H1 (cell line): ENCODE measurements around the gene KDM6A. TPM values are rescaled to one million over a fixed set of nuclear protein-coding genes. Genes with fewer than 3 reads are reported as not detected.
"Not testable (repeated sequence)": the region's sequence is repeated elsewhere in the genome, so short reads cannot be mapped to it uniquely, and the experiment has no call there.

ENCODE experiments used
- CTCF ChIA-PET: fragments of 300-600 bp; sonication (Branson Sonifier 250); formaldehyde crosslinking; loops from one replicate; lab custom pipeline; 2021; ENCODE audit not compliant: partially characterized antibody; lab: Charles Lee
- POLR2A ChIA-PET: fragments of 300-600 bp; sonication (Branson Sonifier 250); formaldehyde crosslinking; loops from one replicate; lab custom pipeline; 2021; ENCODE audit warnings: inconsistent platforms; ENCODE audit not compliant: partially characterized antibody; lab: Charles Lee
- DNase-seq, 2 experiments: peaks; one replicate each; pipeline versions ENCODE4 v3.0.0 to v3.0.0-alpha.2; 2010 to 2022; ENCODE audit warnings: low spot score in 2 of 2, low read depth in 1 of 2, mixed read lengths in 1 of 2
- FAIRE-seq: peaks from 2 replicates; lab custom pipeline; 2011; peaks lifted over from hg19 to GRCh38; lab: Jason Lieb, UNC
- H2AFZ ChIP-seq: 2 replicates; pipeline ENCODE4 v1.8.1; 2012; ENCODE audit warnings: low read length, inconsistent platforms
- H2AK5ac ChIP-seq: 2 replicates; pipeline ENCODE4 v1.6.1; 2013; ENCODE audit warnings: low read depth, low read length
- H2BK120ac ChIP-seq: replicated peaks from 2 replicates; pipeline ENCODE3; 2013; ENCODE audit warnings: low read depth, low read length, inconsistent platforms
- H2BK12ac ChIP-seq: 2 replicates; pipeline ENCODE4 v1.6.1; 2013; ENCODE audit warnings: low read depth, low read length
- H2BK15ac ChIP-seq: 2 replicates; pipeline ENCODE4 v1.6.1; 2013; ENCODE audit warnings: low read length
- H2BK20ac ChIP-seq: 2 replicates; pipeline ENCODE4 v1.6.1; 2013; ENCODE audit warnings: low read length
- H2BK5ac ChIP-seq: 2 replicates; pipeline ENCODE4 v1.6.1; 2013; ENCODE audit warnings: low read depth, low read length
- H3K14ac ChIP-seq: 2 replicates; pipeline ENCODE4 v1.6.1; 2013; ENCODE audit warnings: inconsistent platforms; ENCODE audit not compliant: insufficient read length
- H3K18ac ChIP-seq: 2 replicates; pipeline ENCODE4 v1.6.1; 2013; ENCODE audit warnings: low read length; ENCODE audit errors: extremely low read depth
- H3K23ac ChIP-seq: 2 replicates; pipeline ENCODE4 v1.6.1; 2013; ENCODE audit warnings: inconsistent platforms; ENCODE audit not compliant: insufficient read length
- H3K23me2 ChIP-seq: 2 replicates; pipeline ENCODE4 v1.6.1; 2013; ENCODE audit warnings: low read depth, low read length
- H3K27ac ChIP-seq: 2 replicates; pipeline ENCODE4 v1.6.1; 2011; ENCODE audit warnings: low read depth, low read length, inconsistent platforms
- H3K27me3 ChIP-seq, 4 experiments: replicated peaks in 1 of 4; 1 replicate in 1 of 4; 2 replicates in 3 of 4; pipeline versions ENCODE4 v1.6.1 to v1.8.1; 2011 to 2013; ENCODE audit warnings: low read length in 3 of 4, mild to moderate bottlenecking in 3 of 4, inconsistent platforms in 2 of 4, mixed read lengths in 2 of 4, moderate library complexity in 1 of 4; ENCODE audit not compliant: control insufficient read depth in 3 of 4, insufficient read depth in 3 of 4; ENCODE audit errors: extremely low read depth in 1 of 4
- H3K36me3 ChIP-seq, 4 experiments: 2 replicates each; pipeline versions ENCODE4 v1.6.1 to v1.8.1; 2011 to 2013; ENCODE audit warnings: mild to moderate bottlenecking in 4 of 4, low read length in 3 of 4, moderate library complexity in 2 of 4, control low read depth in 1 of 4, inconsistent platforms in 1 of 4; ENCODE audit not compliant: insufficient read depth in 4 of 4, control insufficient read depth in 2 of 4
- H3K4ac ChIP-seq: replicated peaks from 2 replicates; pipeline ENCODE3; 2013; ENCODE audit warnings: low read length, low read depth, mixed read lengths, inconsistent platforms; ENCODE audit not compliant: insufficient read length
- H3K4me1 ChIP-seq, 4 experiments: replicated peaks in 1 of 4; 1 replicate in 1 of 4; 2 replicates in 3 of 4; pipeline versions ENCODE4 v1.6.1 to v1.8.1; 2011 to 2013; ENCODE audit warnings: low read length in 3 of 4, inconsistent platforms in 2 of 4, mixed read lengths in 1 of 4; ENCODE audit not compliant: insufficient read depth in 4 of 4, control insufficient read depth in 3 of 4
- H3K4me2 ChIP-seq, 2 experiments: 2 replicates each; pipeline versions ENCODE4 v1.6.1 to v1.8.1; 2011 to 2013; ENCODE audit warnings: low read depth in 2 of 2, low read length in 2 of 2, control low read depth in 1 of 2, inconsistent platforms in 1 of 2, mild to moderate bottlenecking in 1 of 2; ENCODE audit not compliant: insufficient read depth in 1 of 2
- H3K4me3 ChIP-seq, 4 experiments: fragments of 200-600, 300-600 bp in 1 of 4; sonication (generic), shearing (Covaris generic), sonication (Bioruptor Twin) in 1 of 4; 2 replicates each; pipeline versions ENCODE4 v1.5.1 to v1.8.1; 2011 to 2016; ENCODE audit warnings: low read length in 4 of 4, low read depth in 3 of 4, control low read depth in 2 of 4, inconsistent platforms in 2 of 4, mild to moderate bottlenecking in 2 of 4, mixed read lengths in 1 of 4, moderate library complexity in 1 of 4; ENCODE audit not compliant: insufficient read depth in 2 of 4; ENCODE audit errors: extremely low read depth in 1 of 4
- H3K56ac ChIP-seq: replicated peaks from 2 replicates; pipeline ENCODE3; 2013; ENCODE audit warnings: low read depth, mild to moderate bottlenecking, mixed read lengths, low read length, inconsistent platforms; ENCODE audit not compliant: insufficient read length
- H3K79me1 ChIP-seq: 2 replicates; pipeline ENCODE4 v1.6.1; 2013; ENCODE audit warnings: low read depth, low read length, control low read depth
- H3K79me2 ChIP-seq, 2 experiments: 2 replicates each; pipeline versions ENCODE4 v1.6.1 to v1.8.1; 2012 to 2013; ENCODE audit warnings: low read length in 2 of 2, mild to moderate bottlenecking in 2 of 2, inconsistent platforms in 1 of 2; ENCODE audit not compliant: insufficient read depth in 2 of 2, control insufficient read depth in 1 of 2
- H3K9ac ChIP-seq, 4 experiments: replicated peaks in 1 of 4; 1 replicate in 1 of 4; 2 replicates in 3 of 4; pipeline versions ENCODE4 v1.6.1 to v1.8.1; 2011 to 2013; ENCODE audit warnings: low read depth in 3 of 4, low read length in 3 of 4, control low read depth in 2 of 4, mild to moderate bottlenecking in 2 of 4, moderate library complexity in 2 of 4, inconsistent platforms in 1 of 4; ENCODE audit errors: extremely low read depth in 1 of 4
- H3K9me3 ChIP-seq, 2 experiments: 2 replicates each; pipeline versions ENCODE4 v1.6.1 to v1.8.1; 2012 to 2013; ENCODE audit warnings: mild to moderate bottlenecking in 2 of 2, moderate library complexity in 2 of 2, control low read depth in 1 of 2, inconsistent platforms in 1 of 2, low read depth in 1 of 2, low read length in 1 of 2, mixed read lengths in 1 of 2; ENCODE audit not compliant: insufficient read depth in 2 of 2
- H4K20me1 ChIP-seq, 2 experiments: replicated peaks in 1 of 2; 2 replicates each; pipeline versions ENCODE3 to v1.8.1; 2011 to 2013; ENCODE audit warnings: inconsistent platforms in 2 of 2, low read length in 2 of 2, mild to moderate bottlenecking in 1 of 2; ENCODE audit not compliant: insufficient read depth in 2 of 2, control insufficient read depth in 1 of 2
- H4K5ac ChIP-seq: 2 replicates; pipeline ENCODE4 v1.6.1; 2013; ENCODE audit warnings: low read length, low read depth, mixed read lengths, inconsistent platforms; ENCODE audit not compliant: insufficient read length
- H4K8ac ChIP-seq: 2 replicates; pipeline ENCODE4 v1.8.0; 2013; ENCODE audit warnings: mild to moderate bottlenecking, moderate library complexity, low read length, inconsistent platforms; ENCODE audit not compliant: insufficient read depth; ENCODE audit errors: extremely low read depth
- H4K91ac ChIP-seq: replicated peaks from 2 replicates; pipeline ENCODE3; 2013; ENCODE audit warnings: low read length, mixed read lengths, inconsistent platforms; ENCODE audit not compliant: insufficient read length
- WGBS, 2 experiments: shearing (Covaris generic) in 1 of 2; methylation state at CpG; one replicate each; pipeline versions ENCODE4 v1.1.6 to v1.1.7; 2013 to 2015; ENCODE audit warnings: low lambda C conversion rate in 2 of 2, mixed read lengths in 2 of 2, inconsistent platforms in 1 of 2, low coverage in 1 of 2, missing lambda C conversion rate in 1 of 2; ENCODE audit not compliant: insufficient replicate concordance in 2 of 2, insufficient coverage in 1 of 2, insufficient read length in 1 of 2; ENCODE audit errors: extremely low coverage in 1 of 2, missing lambda C conversion rate in 1 of 2; 5-methylcytosine and 5-hydroxymethylcytosine counted together
- polyA plus RNA-seq, 7 experiments: library from polyadenylated mRNA; depleted of rRNA in 3 of 7; stranded (reverse) in 5 of 7; unstranded in 2 of 7; fragments of >200 nt in 5 of 7; fragments of 200-250 nt in 2 of 7; gene quantifications; 1 replicate in 5 of 7; 2 replicates in 1 of 7; 4 replicates in 1 of 7; pipeline versions ENCODE4 v1.2.1 to v1.2.3, GENCODE V29; 2011 to 2013; ENCODE audit warnings: missing spikeins in 2 of 7, mixed read lengths in 2 of 7
- total RNA-seq: library from RNA; stranded (reverse); fragmentation: NEBNext Ultra II Directional; extraction: Animal tissue kit (Norgen Biotek cat#: 25700); gene quantifications from 2 replicates; pipeline ENCODE4 v1.2.1, GENCODE V29; 2021

KDM6A gene
- total and polyA plus RNA-seq, 2 of the 8 experiments (the other 6 are each of a cell fraction or from before 2014, with no cell fraction given), result 43.5 to 58.4 TPM

- H2BK120ac ChIP-seq, DNase-seq, H4K5ac ChIP-seq, H2BK20ac ChIP-seq, H3K9me3 ChIP-seq, H3K18ac ChIP-seq, H3K14ac ChIP-seq, H2AFZ ChIP-seq, H4K91ac ChIP-seq, H2AK5ac ChIP-seq, H3K79me1 ChIP-seq, H3K23ac ChIP-seq, H3K27me3 ChIP-seq, H2BK5ac ChIP-seq, H3K56ac ChIP-seq, FAIRE-seq, H4K8ac ChIP-seq, H3K23me2 ChIP-seq, H3K27ac ChIP-seq, H3K4me3 ChIP-seq, H4K20me1 ChIP-seq, H3K9ac ChIP-seq, H3K4me1 ChIP-seq, H2BK15ac ChIP-seq, POLR2A ChIA-PET, H3K4me2 ChIP-seq, H3K4ac ChIP-seq, H2BK12ac ChIP-seq: not testable (repeated sequence)
- H3K36me3 ChIP-seq, result peaks cover 6 to 71% (median 17%) of the 10 kb centered on the region in 4 experiments; a peak in 7 of 8 replicates
- CTCF ChIA-PET, result interaction anchor here (1.3 kb wide), 1 partner anchor 9 kb away, joined by 3 read pairs; no protein-coding TSS in a partner anchor
- 91% methylated on average over 2 of the region's 2 CpGs; no CpG with 5 or more reads in 1 of the 2 experiments for WGBS, 2 experiments
- H3K79me2 ChIP-seq, result peaks cover 0 to 29% of the 10 kb centered on the region in 2 experiments; a peak in 2 of 4 replicates
Observed at GRCh38 chrX:45059906-45060305, 186.9 kb downstream of the KDM6A start.
